OCI-LY1 (cell line): Measurements from ENCODE around the gene CD207.

Experiments used
- H2AFZ ChIP-seq: fragments of 200-600 bp; sonication (generic), shearing (Covaris generic); 2 replicates; pipeline ENCODE4 v1.6.0; 2014; ENCODE audit warnings: antibody characterized with exemption, mild to moderate bottlenecking, low read length
- H3F3A ChIP-seq: fragments of 200-600 bp; sonication (generic), shearing (Covaris generic); 2 replicates; pipeline ENCODE4 v1.6.0; 2014; ENCODE audit warnings: mild to moderate bottlenecking, antibody characterized with exemption, low read length, moderate library complexity; ENCODE audit not compliant: insufficient read depth
- H3K27ac ChIP-seq: fragments of 200-600 bp; sonication (generic); 2 replicates; pipeline ENCODE4 v1.5.1; 2014; ENCODE audit warnings: low read length, mixed run types, mild to moderate bottlenecking, low read depth; ENCODE audit not compliant: poor library complexity, severe bottlenecking
- H3K27me3 ChIP-seq: fragments of 200-600 bp; sonication (generic); 2 replicates; pipeline ENCODE4 v1.6.0; 2014; ENCODE audit warnings: antibody characterized with exemption, mild to moderate bottlenecking, low read length, moderate library complexity; ENCODE audit not compliant: insufficient read depth
- H3K36me3 ChIP-seq: fragments of 200-600 bp; sonication (generic); 2 replicates; pipeline ENCODE4 v1.6.1; 2014; ENCODE audit warnings: mild to moderate bottlenecking, antibody characterized with exemption, low read length, moderate library complexity, mixed read lengths; ENCODE audit not compliant: insufficient read depth
- H3K4me1 ChIP-seq: fragments of 200-600 bp; sonication (generic); 2 replicates; pipeline ENCODE4 v1.5.1; 2014; ENCODE audit warnings: mild to moderate bottlenecking, low read length, moderate library complexity; ENCODE audit not compliant: insufficient read depth, severe bottlenecking
- H3K4me2 ChIP-seq: fragments of 200-600 bp; sonication (generic), shearing (Covaris generic); 2 replicates; pipeline ENCODE4 v1.6.1; 2014; ENCODE audit warnings: low read length
- H3K4me3 ChIP-seq: fragments of 200-600 bp; sonication (generic); 2 replicates; pipeline ENCODE4 v1.5.1; 2014; ENCODE audit warnings: low read length, low read depth, mild to moderate bottlenecking, mixed read lengths; ENCODE audit not compliant: poor library complexity, severe bottlenecking
- H3K79me2 ChIP-seq: fragments of 200-600 bp; shearing (Covaris generic); 2 replicates; pipeline ENCODE4 v1.6.1; 2016; ENCODE audit warnings: mixed run types, low read length, mixed read lengths; ENCODE audit not compliant: insufficient read depth
- H3K9ac ChIP-seq: fragments of 200-600 bp; sonication (generic), shearing (Covaris generic); 2 replicates; pipeline ENCODE4 v1.6.1; 2014; ENCODE audit warnings: mild to moderate bottlenecking, low read length, mixed read lengths
- H3K9me2 ChIP-seq: fragments of 200-600 bp; sonication (generic), shearing (Covaris generic); 2 replicates; pipeline ENCODE4 v1.6.1; 2014; ENCODE audit warnings: low read depth, mild to moderate bottlenecking, low read length, mixed read lengths
- H3K9me3 ChIP-seq: fragments of 200-600 bp; shearing (Covaris generic); 2 replicates; pipeline ENCODE4 v1.6.1; 2014; ENCODE audit warnings: low read length, mixed read lengths
- H4K20me1 ChIP-seq: fragments of 200-600 bp; sonication (generic), shearing (Covaris generic); 2 replicates; pipeline ENCODE4 v1.6.0; 2016; ENCODE audit warnings: mild to moderate bottlenecking, low read length; ENCODE audit not compliant: insufficient read depth
- CTCF ChIP-seq: fragments of 200-600 bp; sonication (generic), shearing (Covaris generic); IDR thresholded peaks from 2 replicates; pipeline ENCODE4 v1.5.1; 2017; ENCODE audit warnings: mild to moderate bottlenecking, antibody characterized with exemption, low read length, moderate library complexity, mixed read lengths
- EZH2 ChIP-seq: fragments of 200-600 bp; sonication (generic), shearing (Covaris generic); IDR thresholded peaks from 2 replicates; pipeline ENCODE4 v1.8.0; 2017; ENCODE audit warnings: borderline replicate concordance, mixed run types, mild to moderate bottlenecking, antibody characterized with exemption, low read length, moderate library complexity, mixed read lengths

Gene CD207

GRCh38 chr2:70834106-70834505 is 1.5 kb downstream of the CD207 start:
- TF ChIP-seq CTCF: no peak
- no peak for TF ChIP-seq EZH2
- Histone ChIP-seq H3K4me1 (no peaks in the 10 kb centered on the region), H3K36me3 (no peaks in the 10 kb centered on the region), H3K9me3 (no peaks in the 10 kb centered on the region), H3K9me2 (no peaks in the 10 kb centered on the region), H3K27ac (no peak overlapping the region), H4K20me1 (no peaks in the 10 kb centered on the region), H3K9ac (no peak overlapping the region), H3F3A (no peaks in the 10 kb centered on the region), H3K27me3 (0 out of 2 replicates have a peak, but pooled peaks cover 3% of the 10 kb centered on the region), H3K79me2 (no peaks in the 10 kb centered on the region), H2AFZ (no peak overlapping the region), H3K4me3 (no peak overlapping the region), H3K4me2 (no peak overlapping the region)

GRCh38 chr2:70833246-70833645 is 2.4 kb downstream of the CD207 start:
- TF ChIP-seq CTCF (no peak), EZH2 (no peak)
- Histone ChIP-seq H3K36me3 (no peaks in the 10 kb centered on the region), H3K27ac (no peak overlapping the region), H3K79me2 (no peaks in the 10 kb centered on the region), H3K9me3 (no peaks in the 10 kb centered on the region), H3K4me2 (no peak overlapping the region), H3K9me2 (no peaks in the 10 kb centered on the region), H3K4me3 (no peak overlapping the region), H3K27me3 (0 out of 2 replicates have a peak, but pooled peaks cover 3% of the 10 kb centered on the region), H2AFZ (no peak overlapping the region), H3K4me1 (no peaks in the 10 kb centered on the region), H4K20me1 (no peaks in the 10 kb centered on the region), H3F3A (no peaks in the 10 kb centered on the region), H3K9ac (no peak overlapping the region)

GRCh38 chr2:70832386-70832785 is 3.2 kb downstream of the CD207 start:
- no peak for TF ChIP-seq CTCF
- TF ChIP-seq EZH2: no peak
- Histone ChIP-seq H3K27ac (no peak overlapping the region), H3K9me3 (no peaks in the 10 kb centered on the region), H3K9me2 (no peaks in the 10 kb centered on the region), H3K4me3 (no peak overlapping the region), H2AFZ (no peak overlapping the region), H3K4me2 (no peak overlapping the region), H3K4me1 (no peaks in the 10 kb centered on the region), H3K27me3 (0 out of 2 replicates have a peak, but pooled peaks cover 3% of the 10 kb centered on the region), H3K79me2 (no peaks in the 10 kb centered on the region), H3K9ac (no peak overlapping the region), H3K36me3 (no peaks in the 10 kb centered on the region), H3F3A (no peaks in the 10 kb centered on the region), H4K20me1 (no peaks in the 10 kb centered on the region)
